NCI-H1930 (cell line): Measurements from ENCODE around the gene ERO1B.

Experiments
- DNase-seq, 2 experiments: peaks; one replicate each; lab custom pipeline; 2025; lab: John Stamatoyannopoulos, UW

ERO1B gene

GRCh38 chr1:236297161-236297560 lies 15.4 kb upstream of the ERO1B start:
- no peak for DNase-seq

GRCh38 chr1:236292425-236292824 lies 10.7 kb upstream of the ERO1B start:
- DNase-seq: no peak

GRCh38 chr1:236289492-236290131 lies 7.9 kb upstream of the ERO1B start:
- peak; percentile 66 to 77 for DNase-seq

- DNase-seq: peak in 1 of 2 experiments; percentile 42
Observed at GRCh38 chr1:236288620-236288976, 6.8 kb upstream of the ERO1B start.

GRCh38 chr1:236287757-236288619 lies 6.2 kb upstream of the ERO1B start:
- DNase-seq: peak; percentile 86 to 93

GRCh38 chr1:236287356-236287755 lies 5.6 kb upstream of the ERO1B start:
- DNase-seq: no peak

GRCh38 chr1:236284291-236284721 lies 2.5 kb upstream of the ERO1B start:
- DNase-seq: no peak

- DNase-seq: no peak
Observed at GRCh38 chr1:236282719-236283118, 961 bp upstream of the ERO1B start.

- no peak for DNase-seq
Observed at GRCh38 chr1:236282425-236282716, 613 bp upstream of the ERO1B start.

GRCh38 chr1:236281198-236281653 lies 532 bp downstream of the ERO1B start:
- DNase-seq: peak in 1 of 2 experiments; percentile 11

GRCh38 chr1:236280438-236281197 lies 1.1 kb downstream of the ERO1B start:
- peak; percentile 44 to 49 for DNase-seq

GRCh38 chr1:236275586-236275985 lies 6.2 kb downstream of the ERO1B start:
- no peak for DNase-seq

GRCh38 chr1:236275061-236275460 lies 6.7 kb downstream of the ERO1B start:
- no peak for DNase-seq

- DNase-seq: no peak
Observed at GRCh38 chr1:236273358-236273757, 8.4 kb downstream of the ERO1B start.

GRCh38 chr1:236269439-236269838 lies 12.3 kb downstream of the ERO1B start:
- DNase-seq: no peak

GRCh38 chr1:236261898-236262297 lies 19.9 kb downstream of the ERO1B start:
- DNase-seq: no peak

- DNase-seq: no peak
Observed at GRCh38 chr1:236261033-236261432, 20.7 kb downstream of the ERO1B start.

- no peak for DNase-seq
Observed at GRCh38 chr1:236259043-236259442, 22.7 kb downstream of the ERO1B start.

GRCh38 chr1:236258114-236258622 lies 23.6 kb downstream of the ERO1B start:
- DNase-seq: no peak

GRCh38 chr1:236257216-236257615 lies 24.5 kb downstream of the ERO1B start:
- no peak for DNase-seq

GRCh38 chr1:236253918-236254637 lies 27.7 kb downstream of the ERO1B start:
- no peak for DNase-seq

GRCh38 chr1:236253119-236253518 lies 28.6 kb downstream of the ERO1B start:
- no peak for DNase-seq
